HL-60 (cell line): Measurements from ENCODE around the gene RPL19.

Experiments
- DNase-seq, 2 experiments: peaks; one replicate each; pipeline ENCODE4 v3.0.0-alpha.2; 2010 to 2020; ENCODE audit warnings: low read depth in 1 of 2, low spot score in 1 of 2
- H3K27ac ChIP-seq: fragments of 250-450 bp; sonication (Bioruptor Pico); replicated peaks from 2 replicates; pipeline ENCODE4 v1.5.1; 2020; ENCODE audit warnings: mild to moderate bottlenecking, moderate library complexity
- H3K27me3 ChIP-seq: fragments of 250-450 bp; sonication (Bioruptor Pico); 2 replicates; pipeline ENCODE4 v1.5.1; 2021; ENCODE audit warnings: mild to moderate bottlenecking, moderate library complexity; ENCODE audit not compliant: insufficient read depth, poor library complexity, severe bottlenecking
- H3K4me3 ChIP-seq: replicated peaks from 2 replicates; pipeline ENCODE4 v1.5.1; 2011; ENCODE audit warnings: mild to moderate bottlenecking, control low read depth, low read length; ENCODE audit not compliant: insufficient read depth
- GABPA ChIP-seq: IDR thresholded peaks from 2 replicates; pipeline ENCODE4 v1.6.1; 2012; ENCODE audit warnings: low read depth
- POLR2AphosphoS5 ChIP-seq: IDR thresholded peaks from 2 replicates; pipeline ENCODE4 v1.6.1; 2012; ENCODE audit warnings: low read depth
- REST ChIP-seq: IDR thresholded peaks from 2 replicates; pipeline ENCODE4 v1.6.1; 2012; ENCODE audit warnings: low read depth; ENCODE audit not compliant: insufficient replicate concordance
- SPI1 ChIP-seq: IDR thresholded peaks from 2 replicates; pipeline ENCODE4 v1.6.1; 2012; ENCODE audit warnings: low read depth, mild to moderate bottlenecking, borderline replicate concordance
- TF ChIP-seq, protein P1 (sequence below): IDR thresholded peaks from one replicate; pipeline ENCODE4 v1.5.1; 2011; ENCODE audit warnings: low read length, control low read depth, inconsistent platforms; ENCODE audit not compliant: insufficient read depth

The RPL19 gene

DNA sequence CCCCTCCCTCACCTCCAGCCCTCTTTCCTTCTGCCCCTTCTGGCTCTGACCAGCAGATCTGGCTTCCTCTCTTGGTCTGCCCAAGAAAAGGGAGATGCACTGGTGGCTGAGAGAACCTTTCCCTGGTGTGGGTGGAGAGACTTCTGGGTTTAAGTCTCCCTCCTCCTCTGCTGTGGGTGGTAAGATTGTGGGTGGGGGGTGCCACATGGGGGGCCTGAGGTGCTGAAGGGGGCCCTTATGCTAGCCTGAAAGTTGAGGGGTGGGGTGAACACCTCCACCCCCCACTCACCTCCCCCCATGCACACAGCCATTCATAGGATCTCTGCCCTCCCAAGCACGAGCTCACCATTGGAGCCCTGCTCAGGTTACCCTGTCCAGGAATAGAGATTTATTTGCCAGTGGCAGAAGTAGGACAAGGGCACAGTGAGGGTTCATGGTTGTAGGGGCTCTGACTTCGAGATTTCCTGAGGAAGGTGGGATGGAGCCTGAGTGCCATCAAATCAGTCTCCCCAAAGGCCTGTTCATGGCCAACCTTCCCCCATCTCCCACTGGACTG is 27.4 kb downstream of the RPL19 start:
- Histone ChIP-seq H3K4me3 (no peak overlapping the region), H3K27me3 (peaks cover 37% of the 10 kb centered on the region)
- no peak for DNase-seq

GRCh38 chr17:39229274-39229913 is 29.3 kb downstream of the RPL19 start:
- Histone ChIP-seq H3K4me3 (no peak overlapping the region), H3K27ac (no peak overlapping the region)

More for the DNA sequence above, 27.4 kb downstream of the RPL19 start:
- H3K27ac ChIP-seq: no peak overlapping the region
- TF ChIP-seq REST (no peak), SPI1 (no peak), GABPA (no peak), POLR2AphosphoS5 (no peak)
- TF ChIP-seq, protein P1, sequence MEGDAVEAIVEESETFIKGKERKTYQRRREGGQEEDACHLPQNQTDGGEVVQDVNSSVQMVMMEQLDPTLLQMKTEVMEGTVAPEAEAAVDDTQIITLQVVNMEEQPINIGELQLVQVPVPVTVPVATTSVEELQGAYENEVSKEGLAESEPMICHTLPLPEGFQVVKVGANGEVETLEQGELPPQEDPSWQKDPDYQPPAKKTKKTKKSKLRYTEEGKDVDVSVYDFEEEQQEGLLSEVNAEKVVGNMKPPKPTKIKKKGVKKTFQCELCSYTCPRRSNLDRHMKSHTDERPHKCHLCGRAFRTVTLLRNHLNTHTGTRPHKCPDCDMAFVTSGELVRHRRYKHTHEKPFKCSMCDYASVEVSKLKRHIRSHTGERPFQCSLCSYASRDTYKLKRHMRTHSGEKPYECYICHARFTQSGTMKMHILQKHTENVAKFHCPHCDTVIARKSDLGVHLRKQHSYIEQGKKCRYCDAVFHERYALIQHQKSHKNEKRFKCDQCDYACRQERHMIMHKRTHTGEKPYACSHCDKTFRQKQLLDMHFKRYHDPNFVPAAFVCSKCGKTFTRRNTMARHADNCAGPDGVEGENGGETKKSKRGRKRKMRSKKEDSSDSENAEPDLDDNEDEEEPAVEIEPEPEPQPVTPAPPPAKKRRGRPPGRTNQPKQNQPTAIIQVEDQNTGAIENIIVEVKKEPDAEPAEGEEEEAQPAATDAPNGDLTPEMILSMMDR: no peak

GRCh38 chr17:39230361-39230760 is 30.3 kb downstream of the RPL19 start:
- H3K27me3 ChIP-seq: peaks cover 12% of the 10 kb centered on the region
- H3K4me3 ChIP-seq: no peak overlapping the region
- TF ChIP-seq POLR2AphosphoS5: no peak
- TF ChIP-seq, protein P1: no peak
- TF ChIP-seq REST: no peak
- no peak for TF ChIP-seq SPI1
- no peak for TF ChIP-seq GABPA
- no peak for DNase-seq
- H3K27ac ChIP-seq: no peak overlapping the region

More at GRCh38 chr17:39229274-39229913, 29.3 kb downstream of the RPL19 start:
- peaks cover 17% of the 10 kb centered on the region for H3K27me3 ChIP-seq
- TF ChIP-seq SPI1: no peak
- TF ChIP-seq, protein P1: no peak
- TF ChIP-seq GABPA: no peak
- no peak for TF ChIP-seq REST
- no peak for TF ChIP-seq POLR2AphosphoS5
- peak; percentile 42 to 44 for DNase-seq
